ENCODE results near the gene ITPR2.
A peak's percentile ranks its signal among the peaks of the same experiment; 100 is the strongest.
"Not testable (repeated sequence)": the region's sequence is repeated elsewhere in the genome, so short reads cannot be mapped to it uniquely, and the experiment has no call there.

ITPR2 gene

DNA sequence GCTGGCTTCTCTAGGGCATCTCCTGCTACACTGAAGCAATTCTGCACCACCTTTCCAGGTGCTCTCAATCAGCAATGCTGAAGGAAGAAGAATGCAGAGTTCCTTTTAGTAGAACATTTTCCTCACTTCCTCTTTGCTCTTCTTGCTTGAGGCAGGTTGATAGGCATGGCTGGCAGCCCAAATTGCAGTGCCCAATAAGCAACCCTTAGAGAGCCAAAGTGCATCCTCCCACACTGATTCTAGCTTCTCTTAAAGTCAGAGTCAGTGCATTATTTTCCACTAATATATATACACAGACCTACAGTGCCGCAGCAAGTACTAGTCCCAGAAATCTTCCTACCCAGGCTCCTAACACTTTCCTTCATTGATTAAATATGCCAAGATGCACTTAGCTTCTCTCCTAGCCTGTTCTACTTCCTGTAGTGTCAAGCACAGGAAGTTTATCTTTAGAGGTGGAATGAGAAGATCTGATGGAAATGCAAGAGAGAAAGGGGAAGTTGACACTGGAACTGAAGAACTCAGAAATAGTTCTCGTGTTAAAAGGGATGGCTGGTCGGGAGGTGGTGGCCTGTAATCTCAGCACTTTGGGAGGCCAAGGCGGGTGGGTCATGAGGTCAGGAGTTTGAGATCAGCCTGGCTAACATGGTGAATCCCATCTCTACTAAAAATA is 504.9 kb downstream of the ITPR2 start:
- no peak for DNase-seq

- no peak for DNase-seq
Observed at GRCh38 chr12:26323673-26324072, 509.3 kb downstream of the ITPR2 start.

DNA sequence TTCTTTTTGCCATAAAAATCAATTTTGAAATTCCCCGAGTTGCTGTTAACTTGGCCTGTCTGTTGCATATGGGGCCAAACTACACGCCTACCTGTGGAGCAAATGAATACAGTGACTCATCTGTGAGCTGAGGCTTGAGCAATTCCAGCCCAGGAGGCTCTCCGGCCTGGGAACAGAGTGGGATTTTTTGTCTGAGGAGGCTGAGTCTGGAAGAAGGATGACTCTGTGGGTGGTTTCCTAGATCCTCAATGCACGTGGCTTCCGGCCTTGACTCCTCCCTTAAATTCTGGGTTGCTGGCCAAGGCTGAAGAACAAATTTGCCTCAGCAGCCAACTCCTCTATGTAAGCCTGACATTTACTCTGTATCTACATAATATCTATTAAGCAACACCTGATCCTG is 513.5 kb downstream of the ITPR2 start:
- peak; percentile 80 for DNase-seq

DNA sequence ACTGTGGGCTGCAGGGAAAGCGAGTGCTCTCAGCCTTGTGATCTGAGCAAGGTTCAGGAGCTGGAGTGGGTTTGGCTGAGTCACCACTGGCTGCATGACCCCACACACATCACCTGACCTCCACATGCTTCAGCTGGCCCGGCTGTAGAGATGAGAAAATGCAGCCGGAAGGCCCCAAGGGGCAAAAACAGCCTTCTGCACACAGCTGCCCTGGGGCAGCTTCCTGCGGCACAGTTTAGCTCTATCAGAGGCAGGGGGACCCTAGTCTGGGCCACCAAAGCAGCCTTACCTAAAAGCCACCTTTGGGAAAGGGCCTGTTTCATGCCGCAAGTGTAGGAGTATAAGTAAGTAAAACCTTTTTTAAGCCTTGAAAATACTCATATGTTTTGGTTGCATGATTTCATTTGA is 514.3 kb downstream of the ITPR2 start:
- DNase-seq, result peak; percentile 81

DNA sequence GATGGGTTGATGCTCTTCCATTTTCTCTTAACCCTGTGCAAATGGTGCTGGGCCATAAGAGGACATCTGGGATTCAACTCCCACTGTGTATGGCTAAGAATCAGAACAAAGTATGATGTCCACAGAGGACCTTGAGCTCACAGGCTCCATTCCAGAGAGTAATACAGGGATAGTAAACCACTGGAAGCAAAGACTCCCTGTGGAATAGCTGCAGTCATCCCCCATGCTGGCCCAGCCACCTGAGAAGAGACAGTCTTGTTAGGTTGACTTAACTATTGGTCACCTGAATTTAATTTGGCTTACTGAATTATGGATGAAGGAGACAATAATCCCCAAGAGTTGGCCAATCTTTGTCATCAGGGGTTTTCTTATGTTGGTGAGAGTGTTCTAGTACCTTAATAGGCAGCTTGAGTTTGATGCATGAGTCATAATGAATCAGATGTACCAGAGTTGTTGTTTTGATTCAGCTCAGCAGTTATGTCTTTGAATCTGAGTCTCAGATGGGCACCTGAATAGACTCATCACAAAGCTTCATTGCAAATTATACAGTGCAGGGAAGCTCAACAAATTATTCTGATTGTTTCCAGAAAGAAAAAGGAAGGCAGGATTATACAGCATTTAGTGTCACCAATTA is 514.9 kb downstream of the ITPR2 start:
- peak; percentile 67 for DNase-seq

GRCh38 chr12:26314103-26314502 is 518.9 kb downstream of the ITPR2 start:
- DNase-seq, result not testable (repeated sequence)

GRCh38 chr12:26310489-26310888 is 522.5 kb downstream of the ITPR2 start:
- DNase-seq, result not testable (repeated sequence)

GRCh38 chr12:26309634-26310033 is 523.4 kb downstream of the ITPR2 start:
- DNase-seq, result no peak

GRCh38 chr12:26304273-26304672 is 528.7 kb downstream of the ITPR2 start:
- DNase-seq, result no peak

DNA sequence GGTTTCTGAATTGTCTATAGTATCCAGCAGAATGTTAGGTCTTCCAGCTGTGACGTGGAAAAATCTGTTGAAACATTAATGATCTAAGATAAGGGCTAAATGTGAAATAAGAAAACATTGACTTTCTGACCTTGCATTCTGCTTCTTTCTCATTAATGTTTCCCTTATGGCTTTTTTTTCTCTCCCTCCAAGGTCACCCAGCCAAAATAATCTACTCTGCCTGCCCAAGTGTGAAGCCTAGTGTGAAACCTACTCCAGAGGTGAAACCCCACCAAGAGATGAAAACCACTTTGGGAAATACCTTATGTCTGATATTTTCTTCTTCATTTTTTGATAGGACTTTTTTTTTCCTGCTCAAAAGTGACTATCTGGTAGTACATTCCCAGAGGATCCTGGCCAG is 529.6 kb downstream of the ITPR2 start:
- no peak for DNase-seq

- DNase-seq, result no peak
Observed at GRCh38 chr12:26302776-26303175, 530.2 kb downstream of the ITPR2 start.

DNA sequence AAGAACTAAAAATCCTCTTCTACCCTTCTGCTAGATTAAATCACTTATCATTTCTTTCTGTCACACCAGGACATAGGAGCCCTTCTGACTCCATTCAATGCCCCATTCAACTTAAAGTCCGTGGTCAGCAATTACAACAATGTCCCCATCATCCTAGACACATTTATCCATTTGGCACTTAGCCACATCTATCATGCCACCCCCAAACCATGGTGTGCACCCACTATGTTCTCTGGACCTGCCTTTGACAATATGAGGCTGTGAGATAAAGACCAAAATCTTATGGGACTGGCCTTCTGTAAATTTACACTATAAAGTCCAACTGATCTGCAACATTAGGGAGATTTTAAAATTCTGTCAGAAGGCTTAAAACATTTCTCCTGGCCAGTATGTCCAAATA is 533.2 kb downstream of the ITPR2 start:
- DNase-seq, result no peak

GRCh38 chr12:26298785-26299621 is 534.0 kb downstream of the ITPR2 start:
- DNase-seq, result peak; percentile 77

DNA sequence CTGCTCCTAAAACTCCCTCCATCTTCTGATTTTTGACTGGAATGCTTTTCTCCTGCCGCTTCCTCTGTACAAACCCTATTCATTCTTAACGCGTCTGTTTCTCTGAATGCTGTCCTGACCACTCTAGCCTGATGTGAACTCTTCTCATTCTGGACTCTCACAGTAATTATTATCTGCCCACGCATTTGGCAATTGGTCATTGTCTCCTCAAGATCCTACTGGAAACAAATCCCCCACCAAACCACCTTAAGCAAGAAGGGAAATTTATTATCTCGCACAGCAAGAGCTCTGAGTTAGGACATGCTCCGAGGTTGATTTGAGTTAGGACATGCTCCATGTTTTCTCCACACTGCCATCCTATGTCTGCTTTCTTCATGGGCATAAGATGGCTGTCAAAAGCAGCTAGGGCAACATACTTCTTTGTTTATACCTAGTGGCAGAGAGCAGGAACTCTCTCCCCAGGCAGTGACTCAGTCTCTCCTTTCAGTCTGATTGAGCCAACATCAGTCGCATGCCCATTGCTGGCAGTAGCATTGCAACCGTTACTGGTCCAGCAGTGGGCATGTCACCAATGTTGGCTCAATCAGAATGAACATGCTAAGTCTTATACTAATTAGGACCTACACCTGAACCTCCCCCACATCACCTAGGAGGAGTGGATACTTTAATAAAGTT is 535.5 kb downstream of the ITPR2 start:
- no peak for DNase-seq

GRCh38 chr12:26295001-26295400 is 538.0 kb downstream of the ITPR2 start:
- DNase-seq, result no peak

DNA sequence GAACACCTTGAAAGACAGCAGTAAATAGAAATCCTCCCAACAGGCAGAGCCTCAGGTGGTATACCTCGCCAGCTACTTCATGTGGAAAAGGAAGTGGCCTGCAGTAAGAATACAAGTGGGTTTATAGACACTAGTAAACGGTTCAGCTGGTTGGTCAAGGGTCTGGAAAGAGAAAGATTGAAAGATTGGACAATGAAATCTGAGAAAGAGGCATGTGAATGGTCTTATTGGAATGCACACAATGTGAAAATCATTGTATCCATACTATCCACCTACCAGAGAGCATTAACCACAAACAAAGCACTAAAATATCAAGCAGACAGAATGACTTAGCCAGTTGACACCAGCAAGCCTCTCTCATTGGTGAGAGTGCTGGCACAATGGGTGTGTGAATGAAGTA is 539.4 kb downstream of the ITPR2 start:
- no peak for DNase-seq

DNA sequence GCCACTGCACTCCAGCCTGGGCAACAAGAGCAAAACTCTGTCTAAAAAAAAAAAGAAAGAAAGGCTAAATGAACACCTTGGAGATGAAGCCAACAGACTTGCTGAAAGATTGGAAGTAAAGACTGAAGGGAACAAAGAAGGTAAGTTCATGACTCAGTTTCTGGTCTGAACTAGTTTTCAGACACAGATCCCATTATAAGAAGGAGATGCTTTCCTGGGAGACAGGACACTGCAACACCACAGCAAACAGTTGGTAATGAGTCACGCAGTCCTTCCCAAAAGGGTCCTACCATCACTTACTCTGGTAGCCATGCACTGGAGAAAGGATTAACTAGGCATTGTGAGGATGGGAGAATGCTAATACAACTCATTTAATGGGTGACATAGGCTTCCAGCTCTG is 540.4 kb downstream of the ITPR2 start:
- no peak for DNase-seq

DNA sequence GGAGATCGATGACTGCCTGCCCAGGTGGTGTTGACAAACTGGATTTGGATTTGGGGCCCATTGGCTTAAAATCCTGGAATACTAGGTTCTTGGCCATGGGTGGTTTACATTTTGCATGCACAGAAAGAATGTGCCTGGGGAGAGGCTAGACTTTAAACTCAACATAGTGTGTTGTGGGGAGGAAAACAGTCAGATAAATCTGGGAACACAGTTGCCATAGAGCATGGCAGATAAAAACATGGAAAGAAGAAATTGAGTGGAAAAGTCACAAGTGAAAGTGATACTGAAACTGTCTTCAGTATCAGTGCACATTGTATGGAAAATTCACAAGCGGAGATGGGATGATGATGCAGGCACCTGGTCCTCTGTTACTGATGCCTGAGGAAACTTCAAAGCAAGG is 542.4 kb downstream of the ITPR2 start:
- no peak for DNase-seq

DNA sequence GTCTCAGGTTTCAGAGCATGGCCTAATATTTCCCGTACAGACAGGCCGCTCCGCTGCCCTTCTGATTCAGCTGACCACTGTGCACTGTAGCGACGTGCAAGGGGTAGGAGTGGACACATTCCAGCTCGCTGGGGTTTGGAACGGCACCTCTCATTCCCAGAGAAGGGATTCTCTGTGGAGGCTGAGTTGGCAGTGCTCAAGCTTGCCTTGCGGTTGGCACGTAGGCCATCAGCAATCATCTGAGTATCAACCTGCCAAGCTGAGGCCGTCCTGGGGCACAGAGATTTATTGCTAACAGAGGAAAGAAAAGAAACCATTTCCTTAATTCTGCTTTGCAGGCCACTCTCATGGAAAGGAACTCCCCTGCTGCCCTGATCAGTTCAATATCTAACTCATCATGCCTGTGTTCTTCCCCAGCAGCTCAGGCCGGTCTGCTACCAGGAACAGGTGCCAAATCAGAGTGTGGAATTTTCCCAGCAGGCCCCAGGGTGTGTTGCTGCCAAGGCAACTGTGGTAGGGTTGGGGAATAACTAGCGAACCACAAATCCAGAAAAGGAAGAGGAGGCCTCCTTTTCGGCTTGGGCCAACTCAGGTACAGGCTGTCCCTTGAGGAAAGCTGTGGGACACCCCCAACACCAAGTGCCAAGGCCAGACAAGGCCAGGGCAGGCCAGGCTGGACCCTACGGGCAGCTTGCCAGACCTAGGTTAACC is 545.2 kb downstream of the ITPR2 start:
- peak; percentile 33 for DNase-seq
